Stimulated activated CD8-positive, alpha-beta memory T cell treated with anti-CD3 and anti-CD28 coated beads, Interleukin-7, amount 100 ng/mL, for 1 hour (primary cell): ENCODE results near the gene TBCD.

ENCODE experiments used
- DNase-seq, 2 donors: peaks; one replicate each; pipeline ENCODE4 v3.0.0-alpha.2; 2020; ENCODE audit warnings: low read depth in 2 of 2

The TBCD gene

DNA sequence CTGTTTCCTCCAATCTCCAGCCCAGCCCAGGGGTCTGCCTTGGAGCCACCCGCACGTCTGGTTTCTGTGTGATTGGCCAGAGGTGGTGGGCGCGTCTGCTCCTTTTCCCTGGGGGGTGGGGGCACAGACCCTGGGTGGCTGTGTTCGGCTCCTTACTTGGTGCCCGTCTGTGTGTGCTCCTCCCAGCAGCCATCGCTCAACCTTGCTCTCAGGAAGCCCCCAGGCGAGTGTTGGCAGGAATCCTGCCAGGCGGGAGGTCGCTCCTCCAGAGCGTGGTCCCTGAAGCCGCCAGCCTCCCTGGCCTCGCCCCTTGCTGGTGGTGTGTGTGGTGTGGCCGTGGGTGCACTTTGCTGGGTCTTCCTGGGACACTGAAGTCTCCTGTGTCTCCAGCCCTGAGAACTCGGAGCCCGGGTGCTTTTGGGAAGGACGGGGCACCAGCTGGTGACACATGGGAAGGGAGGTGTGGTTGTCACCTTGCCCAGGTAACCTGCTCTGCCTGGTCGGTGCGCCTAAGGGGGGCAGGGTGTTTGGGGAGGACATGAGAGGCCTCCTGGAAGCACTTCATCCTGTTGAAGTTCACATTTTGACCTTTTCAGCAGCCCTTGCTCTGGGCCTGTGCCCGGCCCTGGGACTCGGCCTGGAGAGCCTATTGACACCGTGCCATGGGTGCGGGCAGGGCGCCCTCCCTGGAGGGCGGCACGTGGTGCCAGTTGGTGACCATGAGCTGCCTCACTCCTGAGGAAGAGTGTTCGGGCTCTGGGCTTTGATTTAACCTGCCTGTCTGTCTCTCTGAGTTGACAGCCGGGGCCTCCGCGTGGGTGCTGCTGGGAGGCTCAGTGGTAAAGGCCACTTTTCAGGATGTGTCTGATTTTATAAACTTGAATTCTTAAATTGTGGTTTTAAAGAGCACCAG, 137.0 kb downstream of the TBCD start:
- DNase-seq, result no peak

DNA sequence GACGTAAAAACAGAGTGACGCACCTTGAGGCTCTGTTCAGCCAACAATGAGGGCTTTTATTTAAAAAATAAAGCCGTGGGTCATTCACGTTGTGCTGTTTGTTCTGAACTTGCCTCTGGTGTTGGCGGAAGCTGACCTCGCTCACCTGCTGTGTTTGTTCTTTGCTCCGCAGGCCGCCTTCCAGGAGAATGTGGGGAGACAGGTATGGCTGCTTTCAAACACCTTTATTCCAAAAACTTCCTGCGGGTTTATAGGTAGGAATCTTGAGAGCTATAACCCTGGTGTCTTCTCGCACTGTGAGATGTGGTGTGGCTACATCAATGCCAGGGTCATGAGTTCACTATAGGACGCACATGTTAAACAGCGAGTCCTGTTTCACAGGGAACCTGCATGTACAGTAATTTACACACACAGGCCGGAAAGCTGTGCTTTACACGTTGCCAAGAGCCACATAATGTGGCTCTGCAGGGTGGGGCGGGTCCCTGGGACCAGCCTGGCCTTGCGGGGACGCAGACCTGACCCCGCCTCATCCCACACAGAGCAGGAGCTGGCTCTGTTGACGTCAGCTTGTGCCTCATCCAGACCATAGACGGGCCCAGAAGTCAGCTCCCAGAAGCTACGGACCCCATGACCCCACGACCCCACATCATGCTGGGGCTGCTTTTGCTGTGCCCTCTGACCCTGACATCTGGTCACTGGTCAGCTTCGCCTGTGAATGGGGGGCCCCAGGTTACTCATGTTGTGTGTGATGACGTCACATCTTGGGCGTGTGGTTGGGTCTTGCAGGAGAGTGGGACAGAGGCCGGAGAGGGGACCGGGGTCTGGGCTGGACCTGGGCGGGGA, 137.9 kb downstream of the TBCD start:
- DNase-seq, result no peak

DNA sequence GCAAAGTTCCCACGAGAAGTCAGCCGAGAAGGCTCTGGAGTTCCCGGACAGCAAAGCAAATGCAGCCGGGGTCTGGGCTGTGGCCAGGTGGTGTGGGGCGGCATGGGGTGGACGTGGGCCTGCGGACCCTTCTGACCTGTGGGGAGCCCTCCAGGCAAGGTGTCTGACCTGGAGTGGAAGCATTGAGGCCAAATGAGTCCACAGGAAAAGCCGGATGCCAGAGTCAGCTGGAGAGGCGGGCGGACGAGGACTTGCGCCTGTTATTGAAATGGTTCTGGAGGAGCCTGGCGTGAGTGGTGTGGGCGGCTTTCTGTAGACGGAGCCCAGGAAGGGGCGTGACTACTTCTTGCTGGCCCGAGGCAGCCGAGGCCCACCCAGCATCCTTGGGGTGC, 138.5 kb downstream of the TBCD start:
- no peak for DNase-seq

DNA sequence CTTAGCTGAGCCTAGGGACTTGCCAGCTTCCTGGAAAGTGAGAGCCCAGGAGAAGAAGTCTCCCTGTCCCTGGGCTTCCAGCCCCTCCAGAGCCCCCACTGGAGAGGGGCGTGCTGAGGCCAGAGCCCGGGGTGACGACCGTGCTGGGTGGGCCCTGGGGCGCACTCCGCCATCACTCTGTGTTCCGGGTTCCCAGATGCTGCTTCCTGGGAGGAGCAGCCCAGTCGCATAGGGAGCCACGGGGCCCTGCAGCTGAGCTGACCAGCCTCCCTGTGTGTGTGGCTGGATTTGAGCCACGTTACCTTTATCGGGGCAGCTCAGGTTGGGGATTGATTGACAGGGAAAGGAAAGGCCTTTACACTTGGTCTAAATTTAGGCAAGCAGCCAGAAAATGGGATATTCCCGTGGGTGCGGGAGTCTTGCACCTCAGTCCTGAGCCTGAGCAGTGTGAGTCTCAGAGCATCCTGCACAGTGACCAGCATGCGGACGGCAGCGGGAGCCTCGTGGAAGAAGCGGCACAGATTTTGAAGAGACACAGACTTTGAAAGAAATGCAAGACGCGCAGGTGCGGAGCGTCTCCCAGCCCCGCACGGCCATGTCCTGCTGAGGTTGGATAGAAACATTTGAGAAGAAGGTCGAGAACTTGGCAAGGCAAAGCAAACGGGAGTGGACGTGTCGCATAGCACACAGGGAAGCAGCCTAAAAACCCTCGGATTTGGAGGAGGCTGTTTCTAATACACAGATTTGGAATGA, 139.2 kb downstream of the TBCD start:
- DNase-seq, result no peak

DNA sequence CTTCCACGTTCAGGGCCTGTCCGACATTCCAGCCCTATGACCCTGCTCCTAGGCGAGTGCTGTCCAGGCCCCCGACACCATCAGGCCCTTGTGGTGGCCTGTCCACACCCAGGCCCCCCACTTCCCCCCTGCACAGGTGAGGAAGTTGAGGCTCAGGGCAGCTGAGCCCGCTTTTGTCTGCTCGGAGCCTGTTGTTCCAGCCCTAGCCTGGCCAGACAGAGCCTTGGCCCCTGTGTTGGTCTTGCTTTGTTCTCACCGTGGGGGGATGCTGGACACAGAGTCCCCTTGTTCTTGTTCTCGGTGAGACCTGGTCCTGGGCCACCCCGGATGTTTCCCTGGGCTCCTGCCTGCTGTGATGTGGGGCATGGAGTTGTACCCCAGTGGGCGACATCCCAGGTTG, 140.0 kb downstream of the TBCD start:
- no peak for DNase-seq

DNA sequence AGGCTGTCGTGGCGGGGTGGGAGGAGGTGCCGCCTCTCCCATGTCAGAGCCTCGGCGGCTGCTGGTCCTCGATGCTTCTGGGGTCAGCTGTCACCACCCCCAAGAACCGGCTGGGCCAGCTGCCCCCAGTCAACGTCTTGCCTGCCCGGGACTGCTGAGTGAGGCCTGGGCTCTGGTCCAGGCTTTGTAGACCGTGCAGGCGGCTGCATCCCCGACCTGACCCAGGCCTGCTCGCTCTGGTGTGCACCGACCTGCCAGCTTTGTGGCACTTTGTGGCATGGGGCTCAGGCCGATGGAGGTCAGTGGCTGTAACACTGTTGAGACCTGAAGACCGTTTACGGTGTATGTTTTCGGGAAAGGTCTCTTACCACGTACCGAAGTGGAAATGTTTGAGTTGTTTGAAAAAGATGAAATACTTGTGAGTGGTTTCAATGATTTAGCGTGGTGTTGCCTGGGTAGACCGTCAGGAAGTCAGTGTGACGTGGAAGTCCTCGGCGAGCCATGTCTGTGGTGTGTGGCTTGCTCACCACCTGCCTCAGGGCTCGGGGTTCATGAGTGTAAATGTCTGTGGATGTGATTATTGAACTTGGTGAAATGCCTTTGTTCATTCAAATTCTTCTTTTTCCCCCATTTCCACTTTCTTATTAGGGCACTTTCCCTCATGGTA, 141.2 kb downstream of the TBCD start:
- peak; percentile 45 to 61 for DNase-seq

DNA sequence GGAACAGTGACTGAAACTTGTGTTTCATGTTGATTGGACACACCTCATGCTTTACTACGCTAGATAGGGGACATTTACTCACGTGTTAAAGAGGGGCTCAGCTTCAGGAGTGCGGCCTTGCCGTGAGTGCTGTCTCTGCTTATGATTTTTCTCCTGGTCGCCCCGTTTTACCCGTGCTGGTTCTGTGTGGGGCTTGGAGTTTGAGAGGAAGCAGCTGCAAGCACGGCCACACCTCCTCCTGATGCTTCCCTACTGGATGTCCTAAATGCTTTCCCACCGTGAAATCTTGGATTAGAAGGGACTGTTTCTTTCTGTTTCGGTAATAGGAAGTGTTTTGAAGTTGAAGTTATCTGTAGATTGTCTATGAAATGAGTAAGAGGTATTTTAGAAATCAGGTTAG, 141.9 kb downstream of the TBCD start:
- no peak for DNase-seq

DNA sequence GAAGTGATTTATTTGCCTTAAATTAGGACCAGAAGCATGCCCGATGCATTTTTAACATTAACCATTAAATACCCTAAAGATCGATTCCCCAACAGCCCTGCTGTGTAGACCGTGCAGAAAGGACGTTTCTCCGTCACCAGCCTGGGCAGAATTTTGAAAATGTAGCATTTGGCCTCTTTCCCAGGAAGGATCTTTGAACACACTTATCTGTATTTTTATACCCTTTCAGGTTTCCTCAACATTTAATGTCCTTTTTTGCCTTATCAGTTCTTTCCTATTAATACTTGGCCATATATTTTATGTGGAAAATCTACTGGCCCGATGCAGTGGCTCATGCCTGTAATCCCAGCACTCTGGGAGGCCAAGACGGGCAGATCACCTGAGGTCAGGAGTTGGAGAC, 142.5 kb downstream of the TBCD start:
- DNase-seq, result no peak

DNA sequence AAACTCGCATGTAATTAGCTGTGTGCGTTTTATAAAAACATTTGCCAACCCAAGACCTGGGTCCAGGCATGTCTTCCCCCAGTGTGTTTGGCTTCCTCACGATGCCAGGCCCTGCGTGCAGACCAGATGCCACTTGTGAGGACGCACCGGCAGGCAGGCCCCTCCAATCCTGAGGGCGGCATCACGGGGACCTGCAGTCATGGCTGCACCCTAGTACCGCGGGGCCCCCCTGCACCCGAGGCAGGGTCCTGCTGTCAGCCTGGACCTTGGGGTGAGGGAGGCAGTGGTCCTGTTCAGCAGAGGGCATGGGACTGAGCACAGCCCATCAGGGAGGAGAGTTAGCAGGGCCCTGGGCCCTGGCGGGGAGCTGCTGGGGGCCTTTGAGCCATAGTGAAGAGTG, 143.2 kb downstream of the TBCD start:
- no peak for DNase-seq

DNA sequence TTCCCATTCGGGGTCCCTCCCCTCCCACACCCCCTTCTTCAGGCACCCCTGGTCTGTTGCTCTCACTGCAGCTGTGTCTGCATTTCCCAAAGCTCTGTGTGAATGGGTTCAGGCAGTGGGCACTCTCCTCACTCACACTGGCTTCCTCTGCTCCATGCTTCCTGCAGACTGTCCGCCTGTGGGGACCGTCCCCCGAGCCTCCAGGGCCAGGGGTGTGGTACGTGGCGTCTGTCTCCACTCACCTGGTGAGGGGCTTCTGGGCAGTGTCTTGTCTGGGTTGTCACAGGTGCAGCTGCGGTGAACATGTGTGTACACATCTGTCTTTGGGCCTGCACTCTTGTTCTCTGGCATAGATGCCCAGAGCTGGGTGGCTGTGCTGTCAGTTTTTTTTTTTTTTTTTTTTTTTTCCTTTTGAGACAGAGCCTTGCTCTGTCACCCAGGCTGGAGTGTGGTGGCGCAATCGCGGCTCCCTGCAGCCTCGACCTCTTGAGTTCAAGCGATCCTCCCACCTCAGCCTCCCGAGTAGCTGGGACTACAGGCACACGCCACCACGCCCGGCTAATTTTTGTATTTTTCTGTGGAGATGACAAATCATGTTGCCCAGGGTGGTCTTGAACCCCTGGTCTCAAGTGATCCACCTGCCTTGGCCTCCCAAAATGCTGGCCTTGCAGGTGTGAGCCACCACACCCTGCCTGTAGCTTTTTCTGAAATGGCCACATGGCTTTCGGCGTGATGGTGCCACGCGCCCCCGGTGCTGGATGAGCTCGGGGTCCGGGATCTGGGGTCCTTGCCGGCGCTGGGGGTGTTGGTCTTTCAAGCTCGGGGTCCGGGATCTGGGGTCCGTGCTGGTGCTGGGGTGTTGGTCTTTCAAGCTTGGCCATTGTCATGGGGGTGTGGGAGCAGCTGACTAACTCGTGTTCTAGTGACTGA, 144.5 kb downstream of the TBCD start:
- DNase-seq, result no peak

DNA sequence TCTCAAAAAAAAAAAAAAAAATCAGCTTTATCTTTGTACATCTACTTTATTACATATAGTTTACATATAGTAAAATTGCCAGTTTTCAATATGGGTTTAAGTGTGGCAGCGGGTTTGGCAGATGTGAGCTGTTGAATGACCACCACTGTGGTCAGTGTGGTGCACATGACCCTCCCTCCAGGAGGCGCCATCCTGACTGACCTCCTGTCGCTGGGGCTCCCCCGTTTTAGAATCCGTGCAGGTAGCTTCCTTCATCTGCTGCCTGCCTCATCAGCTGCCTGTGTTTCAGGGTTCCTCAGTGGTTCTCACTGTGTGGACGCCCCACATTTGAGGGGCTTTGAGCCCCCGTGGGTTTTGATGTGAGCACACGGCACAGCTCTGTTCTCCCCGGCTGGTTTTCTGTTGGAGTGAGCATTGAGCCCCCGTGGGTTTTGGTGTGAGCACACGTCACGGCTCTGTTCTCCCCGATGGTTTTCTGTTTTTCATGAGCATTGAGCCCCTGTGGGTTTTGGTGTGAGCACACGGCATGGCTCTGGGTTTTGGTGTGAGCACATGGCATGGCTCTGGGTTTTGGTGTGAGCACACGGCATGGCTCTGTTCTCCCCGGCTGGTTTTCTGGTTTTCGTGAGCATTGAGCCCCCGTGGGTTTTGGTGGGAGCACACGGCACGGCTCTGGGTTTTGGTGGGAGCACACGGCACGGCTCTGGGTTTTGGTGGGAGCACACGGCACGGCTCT, 145.8 kb downstream of the TBCD start:
- no peak for DNase-seq

DNA sequence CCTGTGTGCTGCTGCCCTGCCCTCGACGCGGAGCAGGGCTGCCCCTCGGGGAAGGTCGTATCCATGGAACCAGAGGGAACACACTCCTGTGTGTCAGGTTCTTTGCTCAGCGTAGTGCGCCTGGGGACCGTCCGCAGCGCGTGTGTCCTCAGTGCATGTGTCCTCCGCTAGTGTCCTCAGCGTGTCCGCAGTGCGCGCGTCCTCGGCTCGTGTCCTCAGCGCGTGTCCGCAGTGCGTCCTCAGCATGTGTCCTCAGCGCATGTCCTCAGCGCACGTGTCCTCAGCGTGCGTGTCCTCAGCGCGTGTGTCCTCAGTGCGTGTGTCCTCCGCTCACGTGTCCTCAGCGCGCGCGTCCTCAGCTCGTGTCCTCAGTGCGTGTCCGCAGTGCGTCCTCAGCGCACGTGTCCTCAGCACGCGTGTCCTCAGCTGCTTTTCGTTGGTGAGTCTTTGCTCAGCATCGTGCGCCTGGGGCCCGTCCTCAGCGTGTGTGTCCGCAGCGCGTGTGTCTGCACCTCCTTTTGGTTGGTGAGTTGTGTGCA, 147.2 kb downstream of the TBCD start:
- DNase-seq, result no peak

DNA sequence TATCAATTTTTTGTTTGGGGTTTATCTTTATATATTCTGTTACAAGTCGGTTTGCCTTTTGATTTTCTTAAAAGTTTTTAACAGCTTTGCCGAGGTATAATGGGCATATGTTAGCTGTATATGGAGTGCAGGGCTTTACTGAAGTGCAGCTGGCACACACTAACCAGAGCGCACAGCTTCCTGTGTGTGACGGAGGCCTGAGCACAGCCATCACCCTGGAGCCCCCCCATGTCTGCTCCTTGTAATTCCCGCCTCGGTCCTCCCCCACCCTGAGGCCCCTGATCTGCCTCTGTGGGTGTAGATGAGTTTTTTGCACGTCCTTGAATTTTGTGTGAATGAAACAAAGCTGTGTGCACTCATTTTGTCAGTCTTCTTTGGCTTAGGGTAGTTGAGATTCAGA, 148.1 kb downstream of the TBCD start:
- no peak for DNase-seq

DNA sequence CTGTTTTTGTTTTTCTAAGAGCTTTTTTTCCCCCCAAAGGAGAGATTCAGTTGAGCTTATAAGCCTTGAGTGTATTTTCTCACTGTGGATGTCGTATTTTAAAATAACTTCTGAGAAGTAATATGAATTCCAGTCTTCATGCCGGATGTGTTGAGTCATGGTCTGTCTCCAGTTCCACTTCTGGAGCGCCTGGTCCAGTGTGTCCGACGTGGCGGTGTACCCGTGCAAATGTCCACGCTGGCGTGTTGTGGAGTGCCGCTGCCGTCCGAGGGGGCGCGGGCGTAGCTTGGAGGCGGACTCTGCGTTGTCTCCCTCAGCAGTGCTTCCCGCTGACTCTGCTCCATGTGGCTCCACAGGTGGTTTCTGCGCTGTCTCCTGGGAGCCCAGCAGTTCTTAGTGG, 148.9 kb downstream of the TBCD start:
- no peak for DNase-seq

DNA sequence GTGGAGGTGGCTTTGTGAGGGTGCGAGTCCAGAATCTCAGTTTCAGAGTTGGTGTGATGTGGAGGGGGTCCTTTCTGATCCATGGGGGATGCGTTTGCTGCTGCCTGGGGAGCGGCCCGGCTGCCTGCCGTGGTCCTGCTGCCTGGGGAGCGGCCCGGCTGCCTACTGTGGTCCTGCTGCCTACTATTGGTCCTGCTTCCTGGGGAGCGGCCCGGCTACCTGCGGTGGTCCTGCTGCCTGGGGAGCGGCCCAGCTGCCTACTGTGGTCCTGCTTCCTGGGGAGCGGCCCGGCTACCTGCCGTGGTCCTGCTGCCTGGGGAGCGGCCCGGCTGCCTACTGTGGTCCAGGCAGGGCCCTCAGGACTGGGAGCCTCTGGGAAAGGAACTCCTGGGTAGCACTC, 149.5 kb downstream of the TBCD start:
- no peak for DNase-seq

DNA sequence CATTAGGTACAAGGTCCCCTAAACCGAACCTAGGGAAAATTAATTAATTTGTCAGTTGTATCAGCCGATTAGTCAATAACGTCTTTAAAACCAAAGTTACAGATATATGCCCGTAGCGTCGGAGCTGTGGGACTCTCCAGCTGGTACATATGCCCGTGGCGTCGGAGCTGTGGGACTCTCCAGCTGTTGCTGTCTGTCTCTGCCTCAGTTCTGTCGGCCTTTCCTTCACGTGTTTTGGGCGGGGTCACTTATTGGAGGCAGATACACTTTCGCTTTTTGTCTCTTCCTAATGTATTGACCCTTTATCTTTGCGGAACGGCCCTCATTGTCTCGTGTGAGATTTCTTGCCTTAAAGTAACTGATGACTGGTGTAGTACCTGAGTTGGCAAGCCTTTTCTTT, 150.0 kb downstream of the TBCD start:
- DNase-seq, result no peak

DNA sequence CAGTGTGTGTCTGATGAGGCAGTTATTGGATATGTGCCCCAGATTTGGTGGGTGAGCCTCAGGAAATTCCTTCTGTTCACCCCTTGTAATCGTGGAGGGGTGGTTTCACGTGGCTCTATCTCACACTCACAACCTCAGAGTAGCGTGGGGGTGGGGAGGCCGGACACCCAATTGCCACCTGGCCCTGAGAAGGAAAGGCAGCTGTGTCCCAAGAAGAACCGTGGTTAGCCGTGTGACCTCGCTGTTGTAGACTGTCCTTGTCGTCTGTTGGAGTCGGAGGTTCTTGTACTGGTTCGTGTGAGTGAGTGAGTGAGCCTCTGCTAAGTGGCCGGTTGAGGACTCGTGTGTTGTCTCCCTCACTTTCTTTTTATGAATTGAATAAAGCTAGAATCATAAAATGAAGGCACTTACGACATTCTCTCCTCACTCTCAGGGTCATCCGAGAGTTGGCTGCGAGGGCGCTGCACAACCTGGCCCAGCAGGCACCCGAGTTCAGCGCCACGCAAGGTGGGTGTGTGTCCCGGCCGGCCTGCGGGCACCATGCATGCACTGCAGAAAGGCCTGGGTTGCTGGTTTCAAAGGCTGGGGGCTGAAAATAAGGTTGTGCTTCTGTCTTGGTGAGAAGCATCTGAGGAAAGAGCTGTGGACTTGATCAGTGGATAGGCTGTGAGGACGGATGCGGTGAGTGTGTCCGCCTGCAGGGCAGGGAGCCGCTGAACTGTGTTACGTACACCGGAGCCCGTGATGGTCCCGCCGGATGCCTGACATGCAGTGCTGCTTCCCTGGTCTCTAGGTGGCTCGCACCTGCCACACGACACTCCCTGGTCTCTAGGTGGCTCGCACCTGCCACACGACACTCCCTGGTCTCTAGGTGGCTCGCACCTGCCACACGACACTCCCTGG, 151.4 kb downstream of the TBCD start:
- DNase-seq, result no peak

DNA sequence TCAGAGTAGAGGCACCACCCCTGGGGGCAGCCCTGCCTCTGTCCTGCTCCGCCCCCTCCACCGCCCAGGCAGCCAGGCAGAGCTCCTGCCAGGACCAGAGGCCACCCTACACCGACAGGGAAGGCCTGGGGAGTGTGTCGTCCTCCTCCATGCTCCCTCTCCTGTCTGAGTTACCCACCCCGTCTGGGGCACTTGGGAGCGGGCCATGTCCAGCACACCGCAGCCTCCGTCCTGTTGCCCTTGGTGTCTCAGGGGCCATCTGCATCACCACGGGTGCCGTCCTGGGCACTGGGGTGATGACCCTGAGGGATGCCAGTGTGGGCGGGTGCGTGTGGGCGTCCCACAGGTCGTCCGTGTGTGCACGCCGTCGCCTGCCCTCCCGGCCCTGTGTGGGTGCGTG, 153.3 kb downstream of the TBCD start:
- DNase-seq, result no peak
